Esophagus squamous epithelium (tissue), 4 donors: ENCODE data around the gene CEMP1.

Source experiments
- CTCF ChIP-seq, 6 experiments: fragments of 450-650 bp in 4 of 6; fragments of 200-600 bp in 2 of 6; sonication (generic) in 2 of 6; IDR thresholded peaks; one replicate each; pipeline ENCODE4 v1.5.1; 2016 to 2019; ENCODE audit warnings: antibody characterized with exemption in 6 of 6, mild to moderate bottlenecking in 4 of 6, moderate library complexity in 4 of 6
- POLR2A ChIP-seq, 4 donors: fragments of 450-650 bp; IDR thresholded peaks; one replicate each; pipeline ENCODE4 v1.6.1; 2017; ENCODE audit warnings: antibody characterized with exemption in 4 of 4, mild to moderate bottlenecking in 4 of 4, moderate library complexity in 3 of 4

GRCh38 chr16:2489581-2489980 is 41.6 kb downstream of the CEMP1 start:
- TF ChIP-seq POLR2A (IDR thresholded peaks at IDR 0.05) (no peak), CTCF (IDR thresholded peaks at IDR 0.05) (no peak)
